Gastroesophageal sphincter (tissue), 4 donors: ENCODE data around the gene SETD1B. TPM values are rescaled to one million over a fixed set of nuclear protein-coding genes. Genes with fewer than 3 reads are reported as not detected.

Experiments used
- ATAC-seq: fragments of 150-250 bp; one replicate; pipeline ENCODE4 v1.9.1; 2016; ENCODE audit warnings: mild to moderate bottlenecking, moderate library complexity
- H3K27ac ChIP-seq, 4 donors: fragments of 200-600 bp; sonication (generic) in 3 of 4; 1 replicate in 3 of 4; 2 replicates in 1 of 4; pipeline ENCODE4 v1.5.1; 2016 to 2019
- H3K27me3 ChIP-seq: fragments of 200-600 bp; sonication (generic); one replicate; pipeline ENCODE4 v1.5.1; 2019
- H3K36me3 ChIP-seq, 2 donors: fragments of 200-600 bp; sonication (generic); one replicate each; pipeline ENCODE4 v1.5.1; 2019; ENCODE audit warnings: control low read depth in 1 of 2
- H3K4me1 ChIP-seq, 3 donors: fragments of 200-600 bp; sonication (generic); 1 replicate in 2 of 3; 2 replicates in 1 of 3; pipeline ENCODE4 v1.5.1; 2016 to 2019; ENCODE audit warnings: control low read depth in 2 of 3
- H3K4me3 ChIP-seq, 2 donors: fragments of 200-600 bp; sonication (generic); one replicate each; pipeline ENCODE4 v1.5.1; 2019; ENCODE audit warnings: mild to moderate bottlenecking in 1 of 2, moderate library complexity in 1 of 2
- H3K9me3 ChIP-seq, 3 donors: fragments of 200-600 bp; sonication (generic); one replicate each; pipeline ENCODE4 v1.5.1; 2017 to 2019; ENCODE audit warnings: control low read depth in 2 of 3
- CTCF ChIP-seq, 4 experiments: fragments of 200-600 bp in 2 of 4; fragments of 450-650 bp in 2 of 4; sonication (generic) in 1 of 4; IDR thresholded peaks; one replicate each; pipeline ENCODE4 v1.5.1; 2017 to 2019; ENCODE audit warnings: antibody characterized with exemption in 4 of 4, mild to moderate bottlenecking in 2 of 4, moderate library complexity in 2 of 4
- EP300 ChIP-seq: sonication (generic); formaldehyde crosslinking; IDR thresholded peaks from one replicate; pipeline ENCODE4 v1.6.1; 2017; ENCODE audit warnings: antibody characterized with exemption, mild to moderate bottlenecking
- POLR2A ChIP-seq, 2 donors: fragments of 450-650 bp; IDR thresholded peaks; one replicate each; pipeline ENCODE4 v1.6.1; 2017; ENCODE audit warnings: antibody characterized with exemption in 2 of 2, mild to moderate bottlenecking in 2 of 2, moderate library complexity in 1 of 2
- POLR2AphosphoS5 ChIP-seq: sonication (generic); formaldehyde crosslinking; IDR thresholded peaks from one replicate; pipeline ENCODE4 v1.6.1; 2017; ENCODE audit warnings: antibody characterized with exemption
- WGBS, 2 donors: methylation state at CpG; one replicate each; pipeline ENCODE4 v1.1.5; 2018; ENCODE audit warnings: low coverage in 1 of 2; 5-methylcytosine and 5-hydroxymethylcytosine counted together
- total RNA-seq, 4 donors: library from RNA; depleted of rRNA; stranded (reverse); fragments of >200 nt; gene quantifications; one replicate each; pipeline ENCODE4 v1.1.0, GENCODE V29; 2016

SETD1B gene
- total RNA-seq, 4 donors from 2014 or later = 9.6 to 25.1 (median 20.3) TPM

GRCh38 chr12:121794534-121795033 is 9.2 kb upstream of the SETD1B start:
- peak; percentile 5 for ATAC-seq
- Histone ChIP-seq H3K27me3 (no peaks in the 10 kb centered on the region), H3K9me3 (no peaks in the 10 kb centered on the region), H3K4me1 (peaks cover 6 to 80% (median 54%) of the 10 kb centered on the region in 3 donors), H3K27ac (peak overlapping the region; percentile 60 to 100 (median 100)), H3K4me3 (peak overlapping the region in 1 of 2 donors; percentile 60), H3K36me3 (peaks cover 0 to 13% of the 10 kb centered on the region in 2 donors)
- WGBS, 2 donors = 0% methylated on average over 8 of the region's 13 CpGs; no CpG with 5 or more reads in 1 of the 2 donors
- TF ChIP-seq POLR2A (IDR thresholded peaks at IDR 0.05) (no peak), EP300 (no peak), POLR2AphosphoS5 (no peak), CTCF (IDR thresholded peaks at IDR 0.05) (no peak)

- peak in 3 of 4 experiments; percentile 95 to 99 (median 98) for TF ChIP-seq CTCF (IDR thresholded peaks at IDR 0.05)
- no peak for TF ChIP-seq POLR2A (IDR thresholded peaks at IDR 0.05)
- no peak for TF ChIP-seq POLR2AphosphoS5
- TF ChIP-seq EP300 = no peak
- H3K4me3 ChIP-seq = peak overlapping the region in 1 of 2 donors; percentile 60
- H3K9me3 ChIP-seq = no peaks in the 10 kb centered on the region
- peaks cover 0 to 13% of the 10 kb centered on the region in 2 donors for H3K36me3 ChIP-seq
- H3K4me1 ChIP-seq = peaks cover 6 to 83% (median 54%) of the 10 kb centered on the region in 3 donors
- 11 to 43% methylated on average over 3 of the region's 15 CpGs for WGBS, 2 donors
- peak; percentile 32 for ATAC-seq
- peak overlapping the region in 3 of 4 donors; percentile 100 for H3K27ac ChIP-seq
- no peaks in the 10 kb centered on the region for H3K27me3 ChIP-seq
Measured at GRCh38 chr12:121795034-121795968, 8.5 kb upstream of the SETD1B start.

- Histone ChIP-seq H3K27ac (peak overlapping the region; percentile 41 to 100 (median 100)), H3K4me1 (peaks cover 6 to 88% (median 54%) of the 10 kb centered on the region in 3 donors), H3K4me3 (peak overlapping the region in 1 of 2 donors; percentile 85), H3K9me3 (no peaks in the 10 kb centered on the region), H3K36me3 (peaks cover 0 to 13% of the 10 kb centered on the region in 2 donors), H3K27me3 (no peaks in the 10 kb centered on the region)
- ATAC-seq = peak; percentile 52
- WGBS, 2 donors = 15 to 23% methylated on average over 5 to 15 of the region's 39 CpGs
- TF ChIP-seq POLR2AphosphoS5 (peak; percentile 87), CTCF (IDR thresholded peaks at IDR 0.05) (peak in 3 of 4 experiments; percentile 50 to 71 (median 58)), EP300 (no peak), POLR2A (IDR thresholded peaks at IDR 0.05) (peak in 1 of 2 donors; percentile 24)
Measured at GRCh38 chr12:121796855-121797751, 6.7 kb upstream of the SETD1B start.

- Histone ChIP-seq H3K36me3 (peaks cover 0 to 13% of the 10 kb centered on the region in 2 donors), H3K4me1 (peaks cover 6 to 78% (median 50%) of the 10 kb centered on the region in 3 donors), H3K27ac (peak overlapping the region; percentile 100), H3K27me3 (no peaks in the 10 kb centered on the region), H3K9me3 (no peaks in the 10 kb centered on the region), H3K4me3 (peak overlapping the region in 1 of 2 donors; percentile 85)
- WGBS, 2 donors = 6 to 36% methylated on average over 2 to 3 of the region's 19 CpGs
- ATAC-seq = no peak
- TF ChIP-seq CTCF (IDR thresholded peaks at IDR 0.05) = peak in 1 of 4 experiments; percentile 17
- no peak for TF ChIP-seq POLR2A (IDR thresholded peaks at IDR 0.05)
- peak; percentile 32 for TF ChIP-seq POLR2AphosphoS5
- TF ChIP-seq EP300 = no peak
Measured at GRCh38 chr12:121797937-121798786, 5.6 kb upstream of the SETD1B start.
